ENCODE data around the gene AMER2. TPM values are rescaled to one million over a fixed set of nuclear protein-coding genes. Genes with fewer than 3 reads are reported as not detected.
"Not testable (repeated sequence)": the region's sequence is repeated elsewhere in the genome, so short reads cannot be mapped to it uniquely, and the experiment has no call there.

The AMER2 gene
- total and polyA plus RNA-seq, 2 donors: 0.01 to 1.3 TPM

GRCh38 chr13:25165163-25165562 is 6.9 kb downstream of the AMER2 start:
- WGBS: 26% methylated on average over 5 of the region's 5 CpGs
- not testable (repeated sequence) for H3K4me3 ChIP-seq (ENCODE audit: low read depth, low read length); DNase-seq (ENCODE audit: extremely low spot score); H3K36me3 ChIP-seq (ENCODE audit: insufficient read depth); H3K4me1 ChIP-seq (ENCODE audit: insufficient read depth); H3K27ac ChIP-seq (ENCODE audit: low read depth)

DNA sequence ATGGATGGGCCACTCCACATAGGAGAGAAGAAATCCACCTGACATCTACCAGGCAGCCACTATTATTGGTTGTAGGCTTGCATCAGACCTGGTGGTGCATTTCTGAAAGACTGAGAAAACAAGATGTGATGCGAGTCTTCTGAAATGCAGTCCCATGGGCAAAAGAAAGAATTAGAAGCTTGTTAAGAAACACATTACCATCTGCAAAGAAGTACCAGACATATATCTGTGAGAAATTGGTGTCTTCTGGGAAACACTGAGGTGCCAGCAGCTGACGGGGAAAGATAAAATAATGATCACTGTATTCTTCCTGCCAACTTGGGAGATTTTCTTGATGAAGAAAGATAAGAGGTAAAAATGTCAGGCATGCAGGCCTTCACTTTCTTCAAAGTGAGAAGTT is 14.4 kb downstream of the AMER2 start:
- Histone ChIP-seq H3K27ac (ENCODE audit: low read depth) (no peak overlapping the region), H3K4me1 (ENCODE audit: insufficient read depth) (no peaks in the 10 kb centered on the region), H3K4me3 (ENCODE audit: low read depth, low read length) (no peak overlapping the region), H3K36me3 (ENCODE audit: insufficient read depth) (no peaks in the 10 kb centered on the region)
- DNase-seq (ENCODE audit: extremely low spot score): no peak
- 70% methylated on average over 2 of the region's 2 CpGs for WGBS

DNA sequence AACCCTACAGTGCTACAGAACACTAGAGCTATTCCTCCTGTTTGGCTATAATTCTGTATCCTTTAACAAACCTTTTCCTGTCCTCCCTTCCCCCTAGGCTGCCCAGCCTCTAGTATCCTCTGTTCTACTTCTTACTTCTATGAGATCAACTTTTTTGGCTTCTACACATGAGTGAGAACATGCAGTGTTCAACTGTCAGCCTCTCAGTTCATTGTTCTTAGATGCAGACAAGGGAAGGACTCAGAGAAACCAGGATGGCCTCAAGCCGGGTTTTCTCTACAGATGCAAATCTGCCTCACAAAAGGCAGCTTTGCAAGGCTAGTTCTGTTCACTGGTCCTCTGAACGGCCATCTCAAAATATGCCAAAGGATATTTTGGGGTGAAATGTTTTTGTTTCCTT is 18.4 kb downstream of the AMER2 start:
- H3K4me3 ChIP-seq (ENCODE audit: low read depth, low read length): no peak overlapping the region
- WGBS: 21% methylated on average over 2 of the region's 2 CpGs
- no peak overlapping the region for H3K27ac ChIP-seq (ENCODE audit: low read depth)
- H3K4me1 ChIP-seq (ENCODE audit: insufficient read depth): no peaks in the 10 kb centered on the region
- DNase-seq (ENCODE audit: extremely low spot score): no peak
- H3K36me3 ChIP-seq (ENCODE audit: insufficient read depth): no peaks in the 10 kb centered on the region

GRCh38 chr13:25151626-25152195 is 20.4 kb downstream of the AMER2 start:
- Histone ChIP-seq H3K4me3 (ENCODE audit: low read depth, low read length) (no peak overlapping the region), H3K4me1 (ENCODE audit: insufficient read depth) (no peaks in the 10 kb centered on the region), H3K36me3 (ENCODE audit: insufficient read depth) (no peaks in the 10 kb centered on the region), H3K27ac (ENCODE audit: low read depth) (no peak overlapping the region)
- 47% methylated on average over 5 of the region's 5 CpGs for WGBS
- no peak for DNase-seq (ENCODE audit: extremely low spot score)

- H3K4me1 ChIP-seq (ENCODE audit: insufficient read depth): no peaks in the 10 kb centered on the region
- 83% methylated on average over 5 of the region's 5 CpGs for WGBS
- no peak overlapping the region for H3K4me3 ChIP-seq (ENCODE audit: low read depth, low read length)
- H3K36me3 ChIP-seq (ENCODE audit: insufficient read depth): no peaks in the 10 kb centered on the region
- no peak overlapping the region for H3K27ac ChIP-seq (ENCODE audit: low read depth)
- DNase-seq (ENCODE audit: extremely low spot score): no peak
These were observed 22.4 kb downstream of the AMER2 start for GRCh38 chr13:25149711-25150110.

- no peak for DNase-seq (ENCODE audit: extremely low spot score)
- Histone ChIP-seq H3K36me3 (ENCODE audit: insufficient read depth) (no peaks in the 10 kb centered on the region), H3K4me3 (ENCODE audit: low read depth, low read length) (no peak overlapping the region), H3K4me1 (ENCODE audit: insufficient read depth) (no peaks in the 10 kb centered on the region), H3K27ac (ENCODE audit: low read depth) (no peak overlapping the region)
- WGBS: 96% methylated on average over 5 of the region's 5 CpGs
These were observed 23.7 kb downstream of the AMER2 start for GRCh38 chr13:25148402-25148771.

- DNase-seq (ENCODE audit: extremely low spot score): no peak
- Histone ChIP-seq H3K4me1 (ENCODE audit: insufficient read depth) (no peaks in the 10 kb centered on the region), H3K4me3 (ENCODE audit: low read depth, low read length) (no peak overlapping the region), H3K36me3 (ENCODE audit: insufficient read depth) (no peaks in the 10 kb centered on the region), H3K27ac (ENCODE audit: low read depth) (no peak overlapping the region)
- 76% methylated on average over 4 of the region's 4 CpGs for WGBS
These were observed 24.3 kb downstream of the AMER2 start for GRCh38 chr13:25147638-25148401.

GRCh38 chr13:25143706-25144105 is 28.4 kb downstream of the AMER2 start:
- no peak overlapping the region for H3K4me3 ChIP-seq (ENCODE audit: low read depth, low read length)
- H3K27ac ChIP-seq (ENCODE audit: low read depth): no peak overlapping the region
- WGBS: 75% methylated on average over 7 of the region's 7 CpGs
- H3K4me1 ChIP-seq (ENCODE audit: insufficient read depth): no peaks in the 10 kb centered on the region
- H3K36me3 ChIP-seq (ENCODE audit: insufficient read depth): no peaks in the 10 kb centered on the region
- no peak for DNase-seq (ENCODE audit: extremely low spot score)

GRCh38 chr13:25141042-25141441 is 31.0 kb downstream of the AMER2 start:
- no peak for DNase-seq (ENCODE audit: extremely low spot score)
- Histone ChIP-seq H3K36me3 (ENCODE audit: insufficient read depth) (no peaks in the 10 kb centered on the region), H3K27ac (ENCODE audit: low read depth) (no peak overlapping the region), H3K4me1 (ENCODE audit: insufficient read depth) (no peaks in the 10 kb centered on the region), H3K4me3 (ENCODE audit: low read depth, low read length) (no peak overlapping the region)
- WGBS: 88% methylated on average over 5 of the region's 5 CpGs

GRCh38 chr13:25137788-25138115 is 34.3 kb downstream of the AMER2 start:
- DNase-seq (ENCODE audit: extremely low spot score): no peak
- WGBS: 59% methylated on average over 3 of the region's 3 CpGs
- H3K27ac ChIP-seq (ENCODE audit: low read depth): no peak overlapping the region
- no peaks in the 10 kb centered on the region for H3K4me1 ChIP-seq (ENCODE audit: insufficient read depth)
- H3K36me3 ChIP-seq (ENCODE audit: insufficient read depth): no peaks in the 10 kb centered on the region
- no peak overlapping the region for H3K4me3 ChIP-seq (ENCODE audit: low read depth, low read length)

DNA sequence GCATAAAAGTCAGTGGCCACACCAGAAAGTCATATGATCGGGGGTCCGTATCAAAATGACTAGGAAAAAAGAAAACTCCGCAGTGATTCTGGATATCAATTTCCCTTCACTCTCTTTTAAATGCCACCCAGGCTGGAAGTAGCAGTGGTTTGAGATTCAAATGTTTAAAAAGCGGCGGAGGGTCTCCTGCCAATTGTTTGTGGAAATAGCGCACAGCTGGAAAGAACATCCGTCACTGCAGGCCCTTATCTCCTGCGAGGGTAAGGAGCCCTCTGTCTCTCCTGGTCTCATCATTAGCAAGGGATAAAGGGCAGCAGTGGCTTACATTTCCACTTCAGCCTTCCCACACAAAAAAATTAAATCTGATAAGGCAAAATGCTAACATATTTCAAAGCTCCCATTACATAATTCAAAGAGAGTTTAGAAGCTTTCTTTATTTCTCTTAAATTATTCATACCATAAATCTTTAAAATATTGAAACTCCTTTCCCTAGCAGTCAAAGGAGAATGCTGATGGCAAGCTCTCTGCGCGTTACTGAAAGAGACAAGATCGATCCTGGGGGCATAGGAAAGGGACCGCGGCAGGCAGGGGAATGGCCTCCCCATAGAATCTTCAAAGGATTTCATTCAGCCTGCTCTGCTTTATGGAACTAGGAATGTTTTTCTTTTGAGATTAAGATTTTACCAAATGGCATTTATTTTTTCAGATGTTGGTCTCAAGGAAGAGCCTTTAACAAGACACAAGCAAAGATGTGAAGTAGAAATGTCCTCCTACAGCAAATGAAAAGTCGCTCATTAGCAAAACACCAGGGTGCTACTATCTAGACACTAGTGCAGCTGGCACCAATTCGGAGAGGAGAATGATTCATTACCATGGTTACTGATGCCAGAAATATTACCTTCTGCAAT is 35.0 kb downstream of the AMER2 start:
- H3K27ac ChIP-seq (ENCODE audit: low read depth): no peak overlapping the region
- no peak for DNase-seq (ENCODE audit: extremely low spot score)
- no peak overlapping the region for H3K4me3 ChIP-seq (ENCODE audit: low read depth, low read length)
- H3K36me3 ChIP-seq (ENCODE audit: insufficient read depth): no peaks in the 10 kb centered on the region
- WGBS: 9% methylated on average over 15 of the region's 15 CpGs
- no peaks in the 10 kb centered on the region for H3K4me1 ChIP-seq (ENCODE audit: insufficient read depth)

GRCh38 chr13:25135896-25136295 is 36.2 kb downstream of the AMER2 start:
- no peak for DNase-seq (ENCODE audit: extremely low spot score)
- H3K4me3 ChIP-seq (ENCODE audit: low read depth, low read length): no peak overlapping the region
- H3K27ac ChIP-seq (ENCODE audit: low read depth): no peak overlapping the region
- 85% methylated on average over 4 of the region's 4 CpGs for WGBS
- no peaks in the 10 kb centered on the region for H3K4me1 ChIP-seq (ENCODE audit: insufficient read depth)
- H3K36me3 ChIP-seq (ENCODE audit: insufficient read depth): no peaks in the 10 kb centered on the region

DNA sequence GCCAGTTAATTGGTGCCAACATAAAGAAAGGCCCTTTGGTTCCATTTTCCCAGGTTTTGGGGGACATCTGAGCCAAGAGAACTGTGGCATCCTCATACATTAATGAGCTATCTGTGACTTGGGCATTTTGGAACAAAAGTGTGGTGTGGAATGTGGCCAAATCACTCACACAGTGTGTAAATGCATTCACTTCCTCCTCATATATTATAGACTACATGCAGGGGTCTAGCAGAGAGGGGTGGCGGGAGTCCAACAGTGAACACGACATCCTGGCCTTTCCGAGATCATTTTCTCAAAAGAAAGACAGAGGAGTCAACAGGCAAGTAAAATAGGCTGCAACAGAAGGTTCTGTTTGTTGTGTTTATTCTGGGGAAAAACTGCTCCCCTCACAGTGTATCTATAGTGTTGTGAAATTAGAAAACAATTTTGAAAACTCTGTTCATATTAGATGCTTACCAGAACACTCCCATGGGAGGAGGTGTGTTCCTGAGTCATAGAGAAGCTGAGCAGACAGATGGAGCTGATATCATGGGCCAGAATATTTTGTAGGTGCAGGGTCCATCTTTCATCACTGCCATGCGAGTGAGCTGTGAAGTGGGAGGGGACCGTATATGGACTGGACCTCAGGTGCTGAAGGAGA is 39.2 kb downstream of the AMER2 start:
- no peak for DNase-seq (ENCODE audit: extremely low spot score)
- 64% methylated on average over 5 of the region's 5 CpGs for WGBS

More for the DNA sequence above, 39.2 kb downstream of the AMER2 start:
- no peaks in the 10 kb centered on the region for H3K4me1 ChIP-seq (ENCODE audit: insufficient read depth)
- H3K27ac ChIP-seq (ENCODE audit: low read depth): no peak overlapping the region
- H3K4me3 ChIP-seq (ENCODE audit: low read depth, low read length): no peak overlapping the region
- H3K36me3 ChIP-seq (ENCODE audit: insufficient read depth): no peaks in the 10 kb centered on the region

Data from urinary bladder (tissue), 4 donors.